ENCODE data around the gene PIGH.
A peak's percentile ranks its signal among the peaks of the same experiment; 100 is the strongest.
"Not testable (repeated sequence)": the region's sequence is repeated elsewhere in the genome, so short reads cannot be mapped to it uniquely, and the experiment has no call there.

The PIGH gene

GRCh38 chr14:67630938-67631337 is 30.9 kb upstream of the PIGH start:
- no peak overlapping the region for H3K4me3 ChIP-seq (ENCODE audit: low read depth, low read length)
- no peak for DNase-seq
- no peaks in the 10 kb centered on the region for H3K27me3 ChIP-seq (replicated peaks)
- in situ Hi-C loops (cut with HindIII; ENCODE audit: low pct_ligation_motif_present, low sequenced_read_pairs): no loop called here
- TF ChIP-seq, protein P1, sequence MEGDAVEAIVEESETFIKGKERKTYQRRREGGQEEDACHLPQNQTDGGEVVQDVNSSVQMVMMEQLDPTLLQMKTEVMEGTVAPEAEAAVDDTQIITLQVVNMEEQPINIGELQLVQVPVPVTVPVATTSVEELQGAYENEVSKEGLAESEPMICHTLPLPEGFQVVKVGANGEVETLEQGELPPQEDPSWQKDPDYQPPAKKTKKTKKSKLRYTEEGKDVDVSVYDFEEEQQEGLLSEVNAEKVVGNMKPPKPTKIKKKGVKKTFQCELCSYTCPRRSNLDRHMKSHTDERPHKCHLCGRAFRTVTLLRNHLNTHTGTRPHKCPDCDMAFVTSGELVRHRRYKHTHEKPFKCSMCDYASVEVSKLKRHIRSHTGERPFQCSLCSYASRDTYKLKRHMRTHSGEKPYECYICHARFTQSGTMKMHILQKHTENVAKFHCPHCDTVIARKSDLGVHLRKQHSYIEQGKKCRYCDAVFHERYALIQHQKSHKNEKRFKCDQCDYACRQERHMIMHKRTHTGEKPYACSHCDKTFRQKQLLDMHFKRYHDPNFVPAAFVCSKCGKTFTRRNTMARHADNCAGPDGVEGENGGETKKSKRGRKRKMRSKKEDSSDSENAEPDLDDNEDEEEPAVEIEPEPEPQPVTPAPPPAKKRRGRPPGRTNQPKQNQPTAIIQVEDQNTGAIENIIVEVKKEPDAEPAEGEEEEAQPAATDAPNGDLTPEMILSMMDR (IDR thresholded peaks at IDR 0.05; ENCODE audit: low read depth, low read length, missing control alignments): no peak
- no peaks in the 10 kb centered on the region for H3K36me3 ChIP-seq (replicated peaks)
- H3K27ac ChIP-seq: no peak overlapping the region

GRCh38 chr14:67630186-67630585 is 30.1 kb upstream of the PIGH start:
- H3K36me3 ChIP-seq (replicated peaks): no peaks in the 10 kb centered on the region
- no peak overlapping the region for H3K27ac ChIP-seq
- TF ChIP-seq, protein P1 (IDR thresholded peaks at IDR 0.05; ENCODE audit: low read depth, low read length, missing control alignments): no peak
- in situ Hi-C loops (cut with HindIII; ENCODE audit: low pct_ligation_motif_present, low sequenced_read_pairs): no loop called here
- no peak overlapping the region for H3K4me3 ChIP-seq (ENCODE audit: low read depth, low read length)
- H3K27me3 ChIP-seq (replicated peaks): no peaks in the 10 kb centered on the region
- DNase-seq: no peak

- no peaks in the 10 kb centered on the region for H3K36me3 ChIP-seq (replicated peaks)
- no peak for DNase-seq
- in situ Hi-C loops (cut with HindIII; ENCODE audit: low pct_ligation_motif_present, low sequenced_read_pairs): no loop called here
- TF ChIP-seq, protein P1 (IDR thresholded peaks at IDR 0.05; ENCODE audit: low read depth, low read length, missing control alignments): no peak
- no peak overlapping the region for H3K27ac ChIP-seq
- no peak overlapping the region for H3K4me3 ChIP-seq (ENCODE audit: low read depth, low read length)
- H3K27me3 ChIP-seq (replicated peaks): no peaks in the 10 kb centered on the region
Observed at GRCh38 chr14:67627519-67627918, 27.5 kb upstream of the PIGH start.

- in situ Hi-C loops (cut with HindIII; ENCODE audit: low pct_ligation_motif_present, low sequenced_read_pairs): not testable (repeated sequence)
Observed at GRCh38 chr14:67626131-67626530, 26.1 kb upstream of the PIGH start.

GRCh38 chr14:67623114-67623513 is 23.0 kb upstream of the PIGH start:
- TF ChIP-seq, protein P1 (IDR thresholded peaks at IDR 0.05; ENCODE audit: low read depth, low read length, missing control alignments): no peak
- H3K36me3 ChIP-seq (replicated peaks): no peaks in the 10 kb centered on the region
- H3K27ac ChIP-seq: peak overlapping the region; percentile 87
- no peak overlapping the region for H3K4me3 ChIP-seq (ENCODE audit: low read depth, low read length)
- H3K27me3 ChIP-seq (replicated peaks): no peaks in the 10 kb centered on the region
- no peak for DNase-seq
- in situ Hi-C loops (cut with HindIII; ENCODE audit: low pct_ligation_motif_present, low sequenced_read_pairs): no loop called here

More at GRCh38 chr14:67626131-67626530, 26.1 kb upstream of the PIGH start:
- not testable (repeated sequence) for H3K4me3 ChIP-seq (ENCODE audit: low read depth, low read length); H3K27me3 ChIP-seq (replicated peaks); H3K27ac ChIP-seq; H3K36me3 ChIP-seq (replicated peaks); DNase-seq

DNA sequence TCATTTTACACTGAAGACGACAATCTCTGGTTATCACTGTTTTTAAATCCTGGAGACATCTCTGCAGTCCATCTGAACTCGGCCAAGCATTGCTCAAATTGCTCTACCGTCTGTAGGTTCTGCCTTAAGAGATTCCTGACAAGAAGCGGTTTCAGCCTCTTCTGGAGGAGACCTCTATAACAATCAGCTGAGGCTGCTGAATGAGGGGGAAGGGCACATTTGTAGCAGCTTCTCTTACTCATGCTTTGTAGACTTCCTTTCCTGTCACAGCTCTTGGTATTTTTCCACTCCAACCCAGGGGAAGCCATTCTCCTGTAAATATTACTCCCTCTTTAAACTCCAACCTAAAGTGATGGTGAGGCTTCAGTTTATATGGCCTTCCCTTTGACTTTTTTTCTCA is 22.6 kb upstream of the PIGH start:
- Histone ChIP-seq H3K4me3 (ENCODE audit: low read depth, low read length) (no peak overlapping the region), H3K27me3 (replicated peaks) (no peaks in the 10 kb centered on the region), H3K36me3 (replicated peaks) (no peaks in the 10 kb centered on the region), H3K27ac (peak overlapping the region; percentile 87)
- TF ChIP-seq, protein P1 (IDR thresholded peaks at IDR 0.05; ENCODE audit: low read depth, low read length, missing control alignments): no peak
- DNase-seq: peak; percentile 89
- in situ Hi-C loops (cut with HindIII; ENCODE audit: low pct_ligation_motif_present, low sequenced_read_pairs): no loop called here

Measured in brain microvascular endothelial cell (primary cell).